BE2C (cell line): ENCODE measurements around the gene LYPD8.
"Not testable (repeated sequence)": the region's sequence is repeated elsewhere in the genome, so short reads cannot be mapped to it uniquely, and the experiment has no call there.

Source experiments
- DNase-seq: peaks from one replicate; pipeline ENCODE4 v3.0.0-alpha.2; 2020
- H3K27me3 ChIP-seq: fragments of 250-450 bp; sonication (Bioruptor Pico); 2 replicates; pipeline ENCODE4 v1.5.1; 2020; ENCODE audit warnings: mild to moderate bottlenecking
- H3K36me3 ChIP-seq: fragments of 250-450 bp; sonication (Bioruptor Pico); 2 replicates; pipeline ENCODE4 v1.5.1; 2020; ENCODE audit warnings: mild to moderate bottlenecking
- H3K4me1 ChIP-seq: fragments of 250-450 bp; sonication (Bioruptor Pico); 2 replicates; pipeline ENCODE4 v1.5.1; 2020
- H3K4me3 ChIP-seq: 2 replicates; pipeline ENCODE4 v1.5.1; 2011; ENCODE audit warnings: low read depth, low read length
- H3K9me3 ChIP-seq: fragments of 250-450 bp; sonication (Bioruptor Pico); 2 replicates; pipeline ENCODE4 v1.5.1; 2020
- TF ChIP-seq, protein P1 (sequence below): IDR thresholded peaks from 2 replicates; pipeline ENCODE4 v1.5.1; 2012; ENCODE audit warnings: mild to moderate bottlenecking, low read depth, low read length

LYPD8 gene

DNA sequence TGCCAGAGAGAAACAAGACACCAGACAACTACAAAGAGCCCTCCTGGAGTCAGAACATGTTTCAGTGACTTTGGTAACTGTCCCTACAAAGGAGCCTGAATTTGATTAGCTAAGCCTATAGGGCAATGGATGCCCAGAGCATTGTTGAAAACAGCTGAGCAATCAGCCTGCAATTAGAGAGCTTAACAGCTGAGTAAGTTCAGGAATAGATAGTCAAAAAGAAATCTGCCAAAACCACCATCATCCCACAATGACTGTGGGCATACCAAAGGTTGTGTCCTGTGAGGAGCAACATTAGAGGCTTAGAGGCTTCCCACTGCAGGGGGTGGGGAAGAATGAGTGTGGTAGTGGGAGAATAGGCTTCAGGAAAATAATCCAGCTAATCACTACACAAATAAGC lies 38.0 kb upstream of the LYPD8 start:
- Histone ChIP-seq H3K4me1 (no peaks in the 10 kb centered on the region), H3K36me3 (no peaks in the 10 kb centered on the region), H3K27me3 (peaks cover 12% of the 10 kb centered on the region), H3K9me3 (no peaks in the 10 kb centered on the region), H3K4me3 (no peak overlapping the region)
- TF ChIP-seq, protein P1, sequence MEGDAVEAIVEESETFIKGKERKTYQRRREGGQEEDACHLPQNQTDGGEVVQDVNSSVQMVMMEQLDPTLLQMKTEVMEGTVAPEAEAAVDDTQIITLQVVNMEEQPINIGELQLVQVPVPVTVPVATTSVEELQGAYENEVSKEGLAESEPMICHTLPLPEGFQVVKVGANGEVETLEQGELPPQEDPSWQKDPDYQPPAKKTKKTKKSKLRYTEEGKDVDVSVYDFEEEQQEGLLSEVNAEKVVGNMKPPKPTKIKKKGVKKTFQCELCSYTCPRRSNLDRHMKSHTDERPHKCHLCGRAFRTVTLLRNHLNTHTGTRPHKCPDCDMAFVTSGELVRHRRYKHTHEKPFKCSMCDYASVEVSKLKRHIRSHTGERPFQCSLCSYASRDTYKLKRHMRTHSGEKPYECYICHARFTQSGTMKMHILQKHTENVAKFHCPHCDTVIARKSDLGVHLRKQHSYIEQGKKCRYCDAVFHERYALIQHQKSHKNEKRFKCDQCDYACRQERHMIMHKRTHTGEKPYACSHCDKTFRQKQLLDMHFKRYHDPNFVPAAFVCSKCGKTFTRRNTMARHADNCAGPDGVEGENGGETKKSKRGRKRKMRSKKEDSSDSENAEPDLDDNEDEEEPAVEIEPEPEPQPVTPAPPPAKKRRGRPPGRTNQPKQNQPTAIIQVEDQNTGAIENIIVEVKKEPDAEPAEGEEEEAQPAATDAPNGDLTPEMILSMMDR: no peak
- DNase-seq: no peak

GRCh38 chr1:248792342-248792741 lies 36.8 kb upstream of the LYPD8 start:
- H3K9me3 ChIP-seq: no peaks in the 10 kb centered on the region
- no peaks in the 10 kb centered on the region for H3K36me3 ChIP-seq
- TF ChIP-seq, protein P1: no peak
- H3K4me1 ChIP-seq: no peaks in the 10 kb centered on the region
- no peaks in the 10 kb centered on the region; the same call in 1 of the 2 replicates for H3K27me3 ChIP-seq
- no peak overlapping the region for H3K4me3 ChIP-seq
- DNase-seq: no peak

DNA sequence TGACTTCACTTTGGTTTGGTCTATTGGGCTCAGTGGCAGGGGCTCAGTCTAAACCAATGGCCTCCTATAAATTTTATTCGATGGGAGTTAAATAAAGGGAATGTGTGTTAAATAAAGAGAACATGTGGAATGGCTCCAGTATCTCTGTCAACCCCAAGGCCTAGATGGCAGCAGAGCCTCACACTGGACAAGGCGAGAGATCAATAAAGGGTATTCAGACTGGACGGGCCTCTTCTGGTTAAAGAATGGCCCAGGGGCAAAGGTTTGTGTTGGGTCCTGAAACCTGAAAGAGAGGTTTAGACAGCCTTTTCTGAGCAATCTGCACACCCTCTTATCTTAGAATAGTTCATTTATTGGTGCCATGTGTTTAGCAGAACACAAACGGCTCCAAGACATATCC lies 35.5 kb upstream of the LYPD8 start:
- Histone ChIP-seq H3K27me3 (peaks cover 2% of the 10 kb centered on the region), H3K4me1 (no peaks in the 10 kb centered on the region), H3K4me3 (no peak overlapping the region), H3K36me3 (no peaks in the 10 kb centered on the region), H3K9me3 (no peaks in the 10 kb centered on the region)
- TF ChIP-seq, protein P1: no peak
- no peak for DNase-seq

DNA sequence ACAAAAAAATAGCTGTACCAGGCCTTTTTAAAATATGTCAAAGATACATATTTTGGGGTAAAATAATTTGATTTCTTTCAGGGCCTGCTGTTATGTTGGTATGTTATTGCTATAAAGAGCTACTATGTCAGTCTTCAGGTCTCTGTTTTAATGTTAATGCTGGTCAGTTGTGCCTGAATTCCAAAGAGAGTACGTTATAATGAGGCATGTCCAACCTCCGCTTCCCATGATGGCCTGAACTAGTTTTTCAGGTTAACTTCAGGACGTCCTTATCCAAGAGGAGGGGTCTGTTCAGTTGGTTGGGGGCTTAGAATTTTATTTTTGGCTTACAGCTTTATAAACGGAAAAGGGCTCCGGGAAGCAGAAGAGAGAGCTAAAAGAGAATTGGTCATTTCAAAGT lies 34.9 kb upstream of the LYPD8 start:
- H3K9me3 ChIP-seq: no peaks in the 10 kb centered on the region
- no peak for DNase-seq
- no peak overlapping the region for H3K4me3 ChIP-seq
- peaks cover 3% of the 10 kb centered on the region for H3K27me3 ChIP-seq
- TF ChIP-seq, protein P1: no peak
- no peaks in the 10 kb centered on the region for H3K36me3 ChIP-seq
- no peaks in the 10 kb centered on the region for H3K4me1 ChIP-seq

- not testable (repeated sequence) for H3K9me3 ChIP-seq, H3K36me3 ChIP-seq, H3K27me3 ChIP-seq, DNase-seq, H3K4me1 ChIP-seq, H3K4me3 ChIP-seq
These were observed 33.8 kb upstream of the LYPD8 start for GRCh38 chr1:248789337-248789736.

GRCh38 chr1:248788327-248788726 lies 32.8 kb upstream of the LYPD8 start:
- DNase-seq: no peak
- Histone ChIP-seq H3K4me1 (no peaks in the 10 kb centered on the region), H3K36me3 (no peaks in the 10 kb centered on the region), H3K27me3 (peaks cover 3% of the 10 kb centered on the region), H3K9me3 (no peaks in the 10 kb centered on the region), H3K4me3 (no peak overlapping the region)
- TF ChIP-seq, protein P1: no peak

DNA sequence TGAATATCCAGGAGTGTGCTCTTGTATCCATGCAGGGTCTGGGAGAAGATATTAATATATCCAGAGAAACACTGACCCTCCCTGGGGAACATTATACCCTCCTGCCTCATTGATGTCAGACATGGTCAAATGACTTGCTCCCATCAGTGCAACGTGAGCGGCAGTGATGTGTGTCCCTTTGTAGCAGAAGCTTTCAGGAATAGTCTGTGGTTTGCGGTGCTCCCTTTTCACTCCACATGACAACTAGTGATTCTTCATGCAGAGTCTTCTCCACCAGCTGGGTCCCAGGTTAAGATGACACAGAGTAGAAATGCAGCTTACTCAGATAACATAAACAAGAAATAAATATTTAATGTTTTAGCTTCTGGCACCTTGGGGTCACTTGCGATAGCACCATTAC lies 31.9 kb upstream of the LYPD8 start:
- no peak overlapping the region for H3K4me3 ChIP-seq
- TF ChIP-seq, protein P1: no peak
- H3K36me3 ChIP-seq: no peaks in the 10 kb centered on the region
- no peak for DNase-seq
- H3K27me3 ChIP-seq: peaks cover 3% of the 10 kb centered on the region
- H3K9me3 ChIP-seq: no peaks in the 10 kb centered on the region
- no peaks in the 10 kb centered on the region for H3K4me1 ChIP-seq
